HepG2 (cell line): Measurements from ENCODE around the gene TRIM66. TPM values are rescaled to one million over a fixed set of nuclear protein-coding genes. Genes with fewer than 3 reads are reported as not detected.

ENCODE experiments used
- ARID5B ChIP-seq: IDR thresholded peaks from 2 replicates; pipeline ENCODE4 v1.4.0; 2020; ENCODE audit warnings: mild to moderate bottlenecking, missing genetic modification reagents
- CHD4 ChIP-seq: fragments of 200-600 bp; sonication (generic); IDR thresholded peaks from 2 replicates; pipeline ENCODE4 v1.7.0; 2017; ENCODE audit warnings: mild to moderate bottlenecking, low read length, borderline replicate concordance
- GABPB1 ChIP-seq: IDR thresholded peaks from 2 replicates; pipeline ENCODE4 v1.6.1; 2016; ENCODE audit warnings: mild to moderate bottlenecking, missing genetic modification reagents, moderate library complexity, missing compliant biosample characterization
- KLF12 ChIP-seq: sonication (generic); formaldehyde crosslinking; IDR thresholded peaks from 2 replicates; pipeline ENCODE4 v1.4.0; 2020; ENCODE audit warnings: missing genetic modification reagents, borderline replicate concordance
- PHB2 ChIP-seq: fragments of 450-650 bp; IDR thresholded peaks from 2 replicates; pipeline ENCODE4 v1.6.1; 2018; ENCODE audit not compliant: partially characterized antibody
- RORA ChIP-seq: sonication (generic); formaldehyde crosslinking; IDR thresholded peaks from 2 replicates; pipeline ENCODE4 v1.5.0; 2020; ENCODE audit warnings: mild to moderate bottlenecking, missing genetic modification reagents, moderate library complexity
- ZFP37 ChIP-seq: sonication (generic); formaldehyde crosslinking; IDR thresholded peaks from 2 replicates; pipeline ENCODE4 v1.4.0; 2020; ENCODE audit warnings: missing genetic modification reagents, borderline replicate concordance
- ZNF101 ChIP-seq: sonication (generic); formaldehyde crosslinking; IDR thresholded peaks from 2 replicates; pipeline ENCODE4 v1.4.0; 2020; ENCODE audit warnings: mild to moderate bottlenecking, low read depth, missing genetic modification reagents, borderline replicate concordance
- ZNF230 ChIP-seq: sonication (generic); formaldehyde crosslinking; IDR thresholded peaks from 2 replicates; pipeline ENCODE4 v1.4.0; 2020; ENCODE audit warnings: mild to moderate bottlenecking, missing genetic modification reagents
- ZNF256 ChIP-seq: sonication (generic); formaldehyde crosslinking; conservative IDR thresholded peaks from 2 replicates; pipeline ENCODE4 v1.4.0; 2020; ENCODE audit warnings: missing genetic modification reagents
- ZNF44 ChIP-seq: sonication (generic); formaldehyde crosslinking; IDR thresholded peaks from 2 replicates; pipeline ENCODE4 v1.5.1; 2020; ENCODE audit warnings: mild to moderate bottlenecking, missing genetic modification reagents
- ZNF572 ChIP-seq: sonication (generic); formaldehyde crosslinking; IDR thresholded peaks from 2 replicates; pipeline ENCODE4 v1.5.1; 2020; ENCODE audit warnings: mild to moderate bottlenecking, missing genetic modification reagents
- polyA plus RNA-seq, 8 experiments: library from polyadenylated mRNA; depleted of rRNA in 3 of 8; stranded (reverse) in 7 of 8; unstranded in 1 of 8; fragments of >200 nt; fragmentation: Illumina TruSeq in 4 of 8; extraction: Trizol in 4 of 8; gene quantifications; 2 replicates each; pipeline versions ENCODE4 v1.2.1 to v1.2.3, GENCODE V29; 2011 to 2016; ENCODE audit warnings: low read depth in 4 of 8, missing spikeins in 1 of 8, mixed read lengths in 1 of 8; ENCODE audit not compliant: insufficient read depth in 1 of 8
- total RNA-seq, 5 experiments: library from RNA; depleted of rRNA; stranded (reverse); fragments of >200 nt; fragmentation: Illumina TruSeq; extraction: Trizol; gene quantifications; 2 replicates each; pipeline ENCODE4 v1.2.3, GENCODE V29; 2016; ENCODE audit warnings: low read depth in 1 of 5
- TF ChIP-seq, protein P1 (sequence below): sonication (generic); formaldehyde crosslinking; IDR thresholded peaks from 2 replicates; pipeline ENCODE4 v1.5.1; 2020; ENCODE audit warnings: mild to moderate bottlenecking, missing genetic modification reagents, moderate library complexity
- TF ChIP-seq, protein P2 (sequence below): sonication (generic); formaldehyde crosslinking; IDR thresholded peaks from 2 replicates; pipeline ENCODE4 v1.5.1; 2020; ENCODE audit warnings: mild to moderate bottlenecking, moderate library complexity, missing genetic modification reagents

Gene TRIM66
- total and polyA plus RNA-seq, 2 of the 13 experiments (the other 11 are each of a cell fraction or from before 2014, with no cell fraction given), result 4.9 to 6.1 TPM

- TF ChIP-seq, protein P1, sequence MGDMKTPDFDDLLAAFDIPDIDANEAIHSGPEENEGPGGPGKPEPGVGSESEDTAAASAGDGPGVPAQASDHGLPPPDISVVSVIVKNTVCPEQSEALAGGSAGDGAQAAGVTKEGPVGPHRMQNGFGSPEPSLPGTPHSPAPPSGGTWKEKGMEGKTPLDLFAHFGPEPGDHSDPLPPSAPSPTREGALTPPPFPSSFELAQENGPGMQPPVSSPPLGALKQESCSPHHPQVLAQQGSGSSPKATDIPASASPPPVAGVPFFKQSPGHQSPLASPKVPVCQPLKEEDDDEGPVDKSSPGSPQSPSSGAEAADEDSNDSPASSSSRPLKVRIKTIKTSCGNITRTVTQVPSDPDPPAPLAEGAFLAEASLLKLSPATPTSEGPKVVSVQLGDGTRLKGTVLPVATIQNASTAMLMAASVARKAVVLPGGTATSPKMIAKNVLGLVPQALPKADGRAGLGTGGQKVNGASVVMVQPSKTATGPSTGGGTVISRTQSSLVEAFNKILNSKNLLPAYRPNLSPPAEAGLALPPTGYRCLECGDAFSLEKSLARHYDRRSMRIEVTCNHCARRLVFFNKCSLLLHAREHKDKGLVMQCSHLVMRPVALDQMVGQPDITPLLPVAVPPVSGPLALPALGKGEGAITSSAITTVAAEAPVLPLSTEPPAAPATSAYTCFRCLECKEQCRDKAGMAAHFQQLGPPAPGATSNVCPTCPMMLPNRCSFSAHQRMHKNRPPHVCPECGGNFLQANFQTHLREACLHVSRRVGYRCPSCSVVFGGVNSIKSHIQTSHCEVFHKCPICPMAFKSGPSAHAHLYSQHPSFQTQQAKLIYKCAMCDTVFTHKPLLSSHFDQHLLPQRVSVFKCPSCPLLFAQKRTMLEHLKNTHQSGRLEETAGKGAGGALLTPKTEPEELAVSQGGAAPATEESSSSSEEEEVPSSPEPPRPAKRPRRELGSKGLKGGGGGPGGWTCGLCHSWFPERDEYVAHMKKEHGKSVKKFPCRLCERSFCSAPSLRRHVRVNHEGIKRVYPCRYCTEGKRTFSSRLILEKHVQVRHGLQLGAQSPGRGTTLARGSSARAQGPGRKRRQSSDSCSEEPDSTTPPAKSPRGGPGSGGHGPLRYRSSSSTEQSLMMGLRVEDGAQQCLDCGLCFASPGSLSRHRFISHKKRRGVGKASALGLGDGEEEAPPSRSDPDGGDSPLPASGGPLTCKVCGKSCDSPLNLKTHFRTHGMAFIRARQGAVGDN, result peak; percentile 92
- TF ChIP-seq ZNF256 (CRISPR knock-in tag) (no peak), ARID5B (CRISPR knock-in tag) (0 out of 2 replicates have a peak, but pooled peaks have one; percentile 25), ZNF230 (CRISPR knock-in tag) (peak; percentile 72; the same call in 1 of the 2 replicates), ZNF44 (CRISPR knock-in tag) (no peak), GABPB1 (CRISPR knock-in tag) (peak; percentile 64; the same call in 1 of the 2 replicates), CHD4 (no peak), RORA (no peak), ZNF572 (CRISPR knock-in tag) (no peak), PHB2 (no peak), ZNF101 (CRISPR knock-in tag) (no peak), KLF12 (CRISPR knock-in tag) (no peak), ZFP37 (no peak)
- TF ChIP-seq, protein P2, sequence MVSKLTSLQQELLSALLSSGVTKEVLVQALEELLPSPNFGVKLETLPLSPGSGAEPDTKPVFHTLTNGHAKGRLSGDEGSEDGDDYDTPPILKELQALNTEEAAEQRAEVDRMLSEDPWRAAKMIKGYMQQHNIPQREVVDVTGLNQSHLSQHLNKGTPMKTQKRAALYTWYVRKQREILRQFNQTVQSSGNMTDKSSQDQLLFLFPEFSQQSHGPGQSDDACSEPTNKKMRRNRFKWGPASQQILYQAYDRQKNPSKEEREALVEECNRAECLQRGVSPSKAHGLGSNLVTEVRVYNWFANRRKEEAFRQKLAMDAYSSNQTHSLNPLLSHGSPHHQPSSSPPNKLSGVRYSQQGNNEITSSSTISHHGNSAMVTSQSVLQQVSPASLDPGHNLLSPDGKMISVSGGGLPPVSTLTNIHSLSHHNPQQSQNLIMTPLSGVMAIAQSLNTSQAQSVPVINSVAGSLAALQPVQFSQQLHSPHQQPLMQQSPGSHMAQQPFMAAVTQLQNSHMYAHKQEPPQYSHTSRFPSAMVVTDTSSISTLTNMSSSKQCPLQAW (CRISPR knock-in tag), result peak; percentile 27; the same call in 1 of the 2 replicates
Measured at GRCh38 chr11:8593935-8594909, 88.2 kb downstream of the TRIM66 start, which contains the start of gene STK33 (continued).
